Astrocyte of the hippocampus (primary cell): ENCODE results near the gene TBX20.
"Not testable (repeated sequence)": the region's sequence is repeated elsewhere in the genome, so short reads cannot be mapped to it uniquely, and the experiment has no call there.

Experiments
- DNase-seq: peaks from one replicate; pipeline ENCODE4 v3.0.0; 2011; ENCODE audit warnings: low read depth, low spot score

Gene TBX20

GRCh38 chr7:35255443-35256255 lies 1.7 kb upstream of the TBX20 start:
- no peak for DNase-seq

- peak; percentile 9 for DNase-seq
These were observed 869 bp upstream of the TBX20 start for GRCh38 chr7:35254496-35255442.

- no peak for DNase-seq
These were observed 515 bp downstream of the TBX20 start for GRCh38 chr7:35253460-35253709.

- no peak for DNase-seq
These were observed 1.1 kb downstream of the TBX20 start for GRCh38 chr7:35252612-35253459.

GRCh38 chr7:35251606-35252310 lies 2.1 kb downstream of the TBX20 start:
- no peak for DNase-seq

- DNase-seq, result no peak
These were observed 3.0 kb downstream of the TBX20 start for GRCh38 chr7:35250941-35251340.

GRCh38 chr7:35250452-35250851 lies 3.4 kb downstream of the TBX20 start:
- DNase-seq, result no peak

- DNase-seq, result no peak
These were observed 4.4 kb downstream of the TBX20 start for GRCh38 chr7:35249537-35249907.

GRCh38 chr7:35248576-35249536 lies 5.0 kb downstream of the TBX20 start:
- no peak for DNase-seq

GRCh38 chr7:35246819-35247218 lies 7.1 kb downstream of the TBX20 start:
- no peak for DNase-seq

- DNase-seq, result no peak
These were observed 12.0 kb downstream of the TBX20 start for GRCh38 chr7:35241884-35242283.

GRCh38 chr7:35241436-35241835 lies 12.5 kb downstream of the TBX20 start:
- DNase-seq, result no peak

GRCh38 chr7:35241008-35241407 lies 12.9 kb downstream of the TBX20 start:
- not testable (repeated sequence) for DNase-seq

GRCh38 chr7:35238456-35238855 lies 15.4 kb downstream of the TBX20 start:
- not testable (repeated sequence) for DNase-seq

- no peak for DNase-seq
These were observed 20.9 kb downstream of the TBX20 start for GRCh38 chr7:35232994-35233393.

- DNase-seq, result not testable (repeated sequence)
These were observed 22.7 kb downstream of the TBX20 start for GRCh38 chr7:35231221-35231620.

- DNase-seq, result not testable (repeated sequence)
These were observed 24.7 kb downstream of the TBX20 start for GRCh38 chr7:35229116-35229780.

GRCh38 chr7:35228496-35229051 lies 25.3 kb downstream of the TBX20 start:
- not testable (repeated sequence) for DNase-seq

GRCh38 chr7:35227438-35227837 lies 26.5 kb downstream of the TBX20 start:
- DNase-seq, result not testable (repeated sequence)
